ENCODE data around the gene NLGN1. TPM values are rescaled to one million over a fixed set of nuclear protein-coding genes. Genes with fewer than 3 reads are reported as not detected.

Gene NLGN1
- total and polyA plus RNA-seq, 2 of the 8 experiments (the other 6 are each of a cell fraction or from before 2014, with no cell fraction given): 7.8 to 14.8 TPM

DNA sequence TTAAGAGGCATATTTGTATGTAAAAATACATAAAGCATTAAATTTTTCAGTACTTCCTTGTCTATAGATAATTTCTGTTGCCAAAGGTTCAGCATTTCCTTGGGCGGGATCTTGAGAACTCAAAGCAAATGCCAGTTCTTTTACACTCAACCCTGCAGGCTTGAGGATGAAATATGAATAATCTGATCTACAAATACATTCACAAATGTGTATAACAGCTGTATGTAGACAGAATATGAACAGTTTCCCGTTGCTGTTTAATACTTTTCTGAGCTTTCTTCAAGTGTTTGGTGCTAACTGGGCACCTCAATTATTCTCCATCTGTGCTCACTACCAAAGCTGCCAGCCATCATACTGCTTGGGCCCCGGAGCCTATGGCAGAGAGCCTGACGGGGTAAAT is 661.3 kb downstream of the NLGN1 start (continued):
- TF ChIP-seq, protein P1, sequence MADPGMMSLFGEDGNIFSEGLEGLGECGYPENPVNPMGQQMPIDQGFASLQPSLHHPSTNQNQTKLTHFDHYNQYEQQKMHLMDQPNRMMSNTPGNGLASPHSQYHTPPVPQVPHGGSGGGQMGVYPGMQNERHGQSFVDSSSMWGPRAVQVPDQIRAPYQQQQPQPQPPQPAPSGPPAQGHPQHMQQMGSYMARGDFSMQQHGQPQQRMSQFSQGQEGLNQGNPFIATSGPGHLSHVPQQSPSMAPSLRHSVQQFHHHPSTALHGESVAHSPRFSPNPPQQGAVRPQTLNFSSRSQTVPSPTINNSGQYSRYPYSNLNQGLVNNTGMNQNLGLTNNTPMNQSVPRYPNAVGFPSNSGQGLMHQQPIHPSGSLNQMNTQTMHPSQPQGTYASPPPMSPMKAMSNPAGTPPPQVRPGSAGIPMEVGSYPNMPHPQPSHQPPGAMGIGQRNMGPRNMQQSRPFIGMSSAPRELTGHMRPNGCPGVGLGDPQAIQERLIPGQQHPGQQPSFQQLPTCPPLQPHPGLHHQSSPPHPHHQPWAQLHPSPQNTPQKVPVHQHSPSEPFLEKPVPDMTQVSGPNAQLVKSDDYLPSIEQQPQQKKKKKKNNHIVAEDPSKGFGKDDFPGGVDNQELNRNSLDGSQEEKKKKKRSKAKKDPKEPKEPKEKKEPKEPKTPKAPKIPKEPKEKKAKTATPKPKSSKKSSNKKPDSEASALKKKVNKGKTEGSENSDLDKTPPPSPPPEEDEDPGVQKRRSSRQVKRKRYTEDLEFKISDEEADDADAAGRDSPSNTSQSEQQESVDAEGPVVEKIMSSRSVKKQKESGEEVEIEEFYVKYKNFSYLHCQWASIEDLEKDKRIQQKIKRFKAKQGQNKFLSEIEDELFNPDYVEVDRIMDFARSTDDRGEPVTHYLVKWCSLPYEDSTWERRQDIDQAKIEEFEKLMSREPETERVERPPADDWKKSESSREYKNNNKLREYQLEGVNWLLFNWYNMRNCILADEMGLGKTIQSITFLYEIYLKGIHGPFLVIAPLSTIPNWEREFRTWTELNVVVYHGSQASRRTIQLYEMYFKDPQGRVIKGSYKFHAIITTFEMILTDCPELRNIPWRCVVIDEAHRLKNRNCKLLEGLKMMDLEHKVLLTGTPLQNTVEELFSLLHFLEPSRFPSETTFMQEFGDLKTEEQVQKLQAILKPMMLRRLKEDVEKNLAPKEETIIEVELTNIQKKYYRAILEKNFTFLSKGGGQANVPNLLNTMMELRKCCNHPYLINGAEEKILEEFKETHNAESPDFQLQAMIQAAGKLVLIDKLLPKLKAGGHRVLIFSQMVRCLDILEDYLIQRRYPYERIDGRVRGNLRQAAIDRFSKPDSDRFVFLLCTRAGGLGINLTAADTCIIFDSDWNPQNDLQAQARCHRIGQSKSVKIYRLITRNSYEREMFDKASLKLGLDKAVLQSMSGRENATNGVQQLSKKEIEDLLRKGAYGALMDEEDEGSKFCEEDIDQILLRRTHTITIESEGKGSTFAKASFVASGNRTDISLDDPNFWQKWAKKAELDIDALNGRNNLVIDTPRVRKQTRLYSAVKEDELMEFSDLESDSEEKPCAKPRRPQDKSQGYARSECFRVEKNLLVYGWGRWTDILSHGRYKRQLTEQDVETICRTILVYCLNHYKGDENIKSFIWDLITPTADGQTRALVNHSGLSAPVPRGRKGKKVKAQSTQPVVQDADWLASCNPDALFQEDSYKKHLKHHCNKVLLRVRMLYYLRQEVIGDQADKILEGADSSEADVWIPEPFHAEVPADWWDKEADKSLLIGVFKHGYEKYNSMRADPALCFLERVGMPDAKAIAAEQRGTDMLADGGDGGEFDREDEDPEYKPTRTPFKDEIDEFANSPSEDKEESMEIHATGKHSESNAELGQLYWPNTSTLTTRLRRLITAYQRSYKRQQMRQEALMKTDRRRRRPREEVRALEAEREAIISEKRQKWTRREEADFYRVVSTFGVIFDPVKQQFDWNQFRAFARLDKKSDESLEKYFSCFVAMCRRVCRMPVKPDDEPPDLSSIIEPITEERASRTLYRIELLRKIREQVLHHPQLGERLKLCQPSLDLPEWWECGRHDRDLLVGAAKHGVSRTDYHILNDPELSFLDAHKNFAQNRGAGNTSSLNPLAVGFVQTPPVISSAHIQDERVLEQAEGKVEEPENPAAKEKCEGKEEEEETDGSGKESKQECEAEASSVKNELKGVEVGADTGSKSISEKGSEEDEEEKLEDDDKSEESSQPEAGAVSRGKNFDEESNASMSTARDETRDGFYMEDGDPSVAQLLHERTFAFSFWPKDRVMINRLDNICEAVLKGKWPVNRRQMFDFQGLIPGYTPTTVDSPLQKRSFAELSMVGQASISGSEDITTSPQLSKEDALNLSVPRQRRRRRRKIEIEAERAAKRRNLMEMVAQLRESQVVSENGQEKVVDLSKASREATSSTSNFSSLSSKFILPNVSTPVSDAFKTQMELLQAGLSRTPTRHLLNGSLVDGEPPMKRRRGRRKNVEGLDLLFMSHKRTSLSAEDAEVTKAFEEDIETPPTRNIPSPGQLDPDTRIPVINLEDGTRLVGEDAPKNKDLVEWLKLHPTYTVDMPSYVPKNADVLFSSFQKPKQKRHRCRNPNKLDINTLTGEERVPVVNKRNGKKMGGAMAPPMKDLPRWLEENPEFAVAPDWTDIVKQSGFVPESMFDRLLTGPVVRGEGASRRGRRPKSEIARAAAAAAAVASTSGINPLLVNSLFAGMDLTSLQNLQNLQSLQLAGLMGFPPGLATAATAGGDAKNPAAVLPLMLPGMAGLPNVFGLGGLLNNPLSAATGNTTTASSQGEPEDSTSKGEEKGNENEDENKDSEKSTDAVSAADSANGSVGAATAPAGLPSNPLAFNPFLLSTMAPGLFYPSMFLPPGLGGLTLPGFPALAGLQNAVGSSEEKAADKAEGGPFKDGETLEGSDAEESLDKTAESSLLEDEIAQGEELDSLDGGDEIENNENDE (IDR thresholded peaks at IDR 0.05; ENCODE audit: insufficient replicate concordance, low read length): no peak
- no peak for TF ChIP-seq CBX5 (IDR thresholded peaks at IDR 0.05; ENCODE audit: low read depth, low read length)
- no peak for TF ChIP-seq BACH1 (IDR thresholded peaks at IDR 0.05; ENCODE audit: low read length)
- TF ChIP-seq SAP30 (IDR thresholded peaks at IDR 0.05; ENCODE audit: insufficient read depth, insufficient replicate concordance, low read length): no peak
- TF ChIP-seq RBBP5 (IDR thresholded peaks at IDR 0.05; ENCODE audit: borderline replicate concordance, low read depth, low read length): no peak
- TF ChIP-seq, protein P2, sequence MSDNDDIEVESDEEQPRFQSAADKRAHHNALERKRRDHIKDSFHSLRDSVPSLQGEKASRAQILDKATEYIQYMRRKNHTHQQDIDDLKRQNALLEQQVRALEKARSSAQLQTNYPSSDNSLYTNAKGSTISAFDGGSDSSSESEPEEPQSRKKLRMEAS (IDR thresholded peaks at IDR 0.05): no peak
- TF ChIP-seq SIX5 (IDR thresholded peaks at IDR 0.05; ENCODE audit: low read depth, low read length): no peak
- TF ChIP-seq GTF2F1 (IDR thresholded peaks at IDR 0.05; ENCODE audit: borderline replicate concordance, low read depth, low read length): no peak
- TF ChIP-seq CTBP2 (IDR thresholded peaks at IDR 0.05; ENCODE audit: borderline replicate concordance, insufficient read depth, insufficient read length, low read length): no peak
- no peak for TF ChIP-seq ASH2L (IDR thresholded peaks at IDR 0.05; ENCODE audit: low read length)
